Measurements from ENCODE around the gene FILIP1L.

Gene FILIP1L

DNA sequence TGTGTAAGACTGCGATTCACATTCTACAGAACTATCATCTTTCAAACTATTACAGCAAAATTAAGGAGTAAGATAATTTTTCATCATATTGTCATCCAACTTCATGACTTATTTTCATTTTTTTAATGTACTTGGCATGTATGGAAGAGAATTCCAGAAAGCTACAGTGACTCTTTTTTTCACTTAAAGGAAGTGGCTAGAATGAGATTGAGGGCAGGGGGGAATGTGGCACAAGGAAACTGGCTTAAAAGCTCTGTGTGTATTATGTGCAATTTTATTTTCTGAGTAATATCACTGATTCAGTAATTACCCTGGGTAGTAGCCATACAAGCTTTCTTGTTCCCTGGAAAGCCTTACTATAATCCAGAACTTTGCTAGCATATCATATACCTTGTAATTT, 94.6 kb downstream of the FILIP1L start:
- peaks cover 2% of the 10 kb centered on the region for H3K4me1 ChIP-seq (ENCODE audit: control insufficient read depth, insufficient read depth, low read length)
- H3K4me2 ChIP-seq (ENCODE audit: low read length) = no peak overlapping the region

DNA sequence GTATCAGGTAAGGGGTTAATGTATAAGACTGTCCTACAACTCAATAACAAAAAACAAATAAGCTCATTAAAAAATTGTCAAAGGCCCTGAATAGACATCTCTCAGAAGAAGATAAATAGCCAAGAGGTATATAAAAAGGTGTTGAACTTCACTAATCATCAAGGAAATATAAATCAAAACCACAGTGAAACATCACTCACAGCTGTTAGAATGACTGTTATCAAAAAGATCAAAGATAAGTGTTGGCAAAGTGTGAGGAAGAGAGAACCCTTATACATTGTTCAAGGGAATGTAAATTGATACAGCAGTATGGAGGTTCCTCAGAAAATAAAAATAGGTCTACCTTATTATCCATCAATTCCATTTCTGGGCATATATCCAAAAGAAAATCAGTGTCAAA, 95.5 kb downstream of the FILIP1L start:
- Histone ChIP-seq H3K27me3 (ENCODE audit: control insufficient read depth, insufficient read depth, low read length) (no peaks in the 10 kb centered on the region), H3K9ac (ENCODE audit: low read depth, low read length) (no peak overlapping the region), H3K36me3 (ENCODE audit: insufficient read depth, low read length) (no peaks in the 10 kb centered on the region), H3K4me3 (ENCODE audit: low read length) (no peak overlapping the region), H3K4me1 (ENCODE audit: control insufficient read depth, insufficient read depth, low read length) (no peaks in the 10 kb centered on the region), H3K9me3 (replicated peaks; ENCODE audit: low read length) (peaks cover 4% of the 10 kb centered on the region), H3K4me2 (ENCODE audit: low read length) (no peak overlapping the region)

More for the DNA sequence above, 94.6 kb downstream of the FILIP1L start:
- Histone ChIP-seq H3K27me3 (ENCODE audit: control insufficient read depth, insufficient read depth, low read length) (no peaks in the 10 kb centered on the region), H3K9me3 (replicated peaks; ENCODE audit: low read length) (peaks cover 4% of the 10 kb centered on the region), H3K4me3 (ENCODE audit: low read length) (no peak overlapping the region), H3K9ac (ENCODE audit: low read depth, low read length) (no peak overlapping the region), H3K36me3 (ENCODE audit: insufficient read depth, low read length) (no peaks in the 10 kb centered on the region)

DNA sequence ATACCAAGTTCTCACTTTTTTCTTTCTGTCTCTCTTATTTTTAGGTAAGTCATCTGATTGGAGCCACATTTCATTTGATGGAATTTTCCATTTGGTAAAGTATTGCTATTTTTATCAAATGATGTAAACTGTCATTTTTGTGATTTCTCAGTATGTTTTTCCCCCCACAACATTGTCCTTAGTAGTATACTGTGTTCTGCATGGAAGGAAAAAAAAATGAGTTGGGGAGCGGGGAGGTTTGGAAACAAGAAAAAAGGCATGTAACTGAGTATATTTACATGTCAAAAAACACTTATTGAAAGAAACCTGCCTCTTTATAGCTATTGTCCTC, 104.2 kb downstream of the FILIP1L start:
- Histone ChIP-seq H3K4me1 (ENCODE audit: control insufficient read depth, insufficient read depth, low read length) (peaks cover 5% of the 10 kb centered on the region), H3K4me3 (ENCODE audit: low read length) (no peak overlapping the region), H3K9me3 (replicated peaks; ENCODE audit: low read length) (peaks cover 2% of the 10 kb centered on the region), H3K9ac (ENCODE audit: low read depth, low read length) (no peak overlapping the region), H3K4me2 (ENCODE audit: low read length) (no peak overlapping the region), H3K27me3 (ENCODE audit: control insufficient read depth, insufficient read depth, low read length) (no peaks in the 10 kb centered on the region), H3K36me3 (ENCODE audit: insufficient read depth, low read length) (no peaks in the 10 kb centered on the region)

DNA sequence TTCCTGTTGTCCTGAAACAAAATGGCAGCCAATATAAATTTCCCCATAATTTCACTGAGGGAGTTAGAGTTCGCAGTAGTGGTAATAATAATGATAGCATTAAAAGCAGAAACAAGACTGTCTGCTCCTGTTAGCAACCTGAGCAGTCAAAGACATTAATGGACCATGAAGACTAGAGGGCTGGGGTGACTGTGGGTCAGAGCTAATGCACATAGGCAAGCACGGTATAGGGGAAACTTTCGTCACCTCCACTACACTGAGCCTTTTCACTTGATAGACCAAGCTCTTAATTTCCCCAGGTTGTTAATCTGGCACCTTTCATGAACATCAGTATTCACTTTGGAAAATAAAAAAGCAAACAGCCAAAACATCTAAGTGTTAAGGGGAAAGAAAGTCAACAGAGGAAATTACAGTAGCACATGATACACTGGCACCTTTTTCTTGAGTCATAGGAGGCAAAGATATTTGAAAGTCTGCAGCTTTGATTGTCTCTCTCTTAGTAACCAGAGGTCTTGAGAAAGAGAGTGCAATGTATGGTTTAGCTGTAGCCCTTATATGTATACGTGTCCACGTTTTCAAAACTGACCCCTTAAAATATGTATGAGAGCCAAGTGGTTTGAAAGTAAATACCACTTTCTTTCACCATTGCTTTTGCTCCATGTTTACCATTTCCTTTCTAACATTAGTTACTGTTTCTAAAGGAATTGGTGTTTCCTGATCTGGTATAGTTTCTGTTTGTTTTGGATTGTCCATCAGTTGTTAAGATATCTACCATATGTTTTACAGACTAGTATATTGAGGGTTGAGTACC, 104.8 kb downstream of the FILIP1L start:
- H3K9ac ChIP-seq (ENCODE audit: low read depth, low read length) = no peak overlapping the region
- no peak overlapping the region for H3K4me2 ChIP-seq (ENCODE audit: low read length)
- no peak overlapping the region for H3K4me3 ChIP-seq (ENCODE audit: low read length)
- H3K4me1 ChIP-seq (ENCODE audit: control insufficient read depth, insufficient read depth, low read length) = peaks cover 5% of the 10 kb centered on the region
- no peaks in the 10 kb centered on the region for H3K27me3 ChIP-seq (ENCODE audit: control insufficient read depth, insufficient read depth, low read length)
- H3K36me3 ChIP-seq (ENCODE audit: insufficient read depth, low read length) = no peaks in the 10 kb centered on the region
- no peaks in the 10 kb centered on the region for H3K9me3 ChIP-seq (replicated peaks; ENCODE audit: low read length)

DNA sequence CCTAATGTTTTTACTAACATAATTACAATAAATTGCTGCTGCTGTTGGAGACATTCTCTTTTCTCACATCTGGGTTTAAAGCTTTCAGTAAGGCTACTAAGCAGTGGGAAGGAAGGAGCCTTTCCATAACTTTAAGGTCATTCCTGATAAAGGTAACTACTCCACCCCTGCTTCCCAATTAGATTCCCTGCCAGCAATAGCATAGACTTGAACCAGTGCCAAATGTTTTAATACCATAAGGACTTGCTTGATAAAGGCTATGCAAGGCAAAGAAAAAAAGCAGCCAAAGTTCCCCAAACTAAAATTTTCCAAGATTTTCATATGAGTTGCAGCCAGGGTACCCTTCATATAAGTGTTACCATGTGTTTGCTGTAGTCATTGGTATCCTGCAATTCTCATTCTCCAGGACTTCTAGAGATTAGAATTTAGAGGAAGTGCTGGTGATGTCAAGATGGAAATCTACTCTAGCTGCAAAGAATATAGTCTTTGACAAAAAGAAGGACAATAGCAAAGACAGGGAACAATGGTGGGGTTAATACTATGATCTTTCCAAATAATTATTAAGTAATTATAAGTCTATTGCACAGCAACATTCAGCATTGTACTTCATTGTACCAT, 106.1 kb downstream of the FILIP1L start:
- Histone ChIP-seq H3K9ac (ENCODE audit: low read depth, low read length) (no peak overlapping the region), H3K4me2 (ENCODE audit: low read length) (no peak overlapping the region), H3K27me3 (ENCODE audit: control insufficient read depth, insufficient read depth, low read length) (no peaks in the 10 kb centered on the region), H3K36me3 (ENCODE audit: insufficient read depth, low read length) (no peaks in the 10 kb centered on the region), H3K4me3 (ENCODE audit: low read length) (no peak overlapping the region), H3K9me3 (replicated peaks; ENCODE audit: low read length) (no peaks in the 10 kb centered on the region), H3K4me1 (ENCODE audit: control insufficient read depth, insufficient read depth, low read length) (peaks cover 7% of the 10 kb centered on the region)

DNA sequence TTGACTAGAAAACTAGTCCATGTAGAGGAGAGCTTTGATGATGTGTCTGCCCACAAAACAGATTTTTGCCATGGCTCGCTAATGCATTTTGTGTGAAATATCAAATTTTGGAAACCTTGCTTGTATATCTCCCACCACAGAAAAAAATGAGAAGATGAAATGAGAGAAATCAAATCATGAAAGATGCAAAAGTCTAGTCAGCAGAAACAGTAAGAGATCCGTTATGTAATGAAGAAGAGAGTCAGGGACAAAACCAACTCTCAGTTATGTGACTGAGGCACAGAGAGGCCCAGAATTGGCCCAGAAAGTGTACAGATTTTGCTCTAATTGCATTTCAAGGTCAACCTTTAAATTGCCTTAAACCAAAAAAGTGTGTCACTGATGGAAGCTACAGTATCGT, 107.0 kb downstream of the FILIP1L start:
- Histone ChIP-seq H3K9ac (ENCODE audit: low read depth, low read length) (no peak overlapping the region), H3K9me3 (replicated peaks; ENCODE audit: low read length) (no peaks in the 10 kb centered on the region), H3K36me3 (ENCODE audit: insufficient read depth, low read length) (no peaks in the 10 kb centered on the region), H3K4me1 (ENCODE audit: control insufficient read depth, insufficient read depth, low read length) (peaks cover 16% of the 10 kb centered on the region), H3K4me2 (ENCODE audit: low read length) (no peak overlapping the region), H3K4me3 (ENCODE audit: low read length) (no peak overlapping the region), H3K27me3 (ENCODE audit: control insufficient read depth, insufficient read depth, low read length) (no peaks in the 10 kb centered on the region)

DNA sequence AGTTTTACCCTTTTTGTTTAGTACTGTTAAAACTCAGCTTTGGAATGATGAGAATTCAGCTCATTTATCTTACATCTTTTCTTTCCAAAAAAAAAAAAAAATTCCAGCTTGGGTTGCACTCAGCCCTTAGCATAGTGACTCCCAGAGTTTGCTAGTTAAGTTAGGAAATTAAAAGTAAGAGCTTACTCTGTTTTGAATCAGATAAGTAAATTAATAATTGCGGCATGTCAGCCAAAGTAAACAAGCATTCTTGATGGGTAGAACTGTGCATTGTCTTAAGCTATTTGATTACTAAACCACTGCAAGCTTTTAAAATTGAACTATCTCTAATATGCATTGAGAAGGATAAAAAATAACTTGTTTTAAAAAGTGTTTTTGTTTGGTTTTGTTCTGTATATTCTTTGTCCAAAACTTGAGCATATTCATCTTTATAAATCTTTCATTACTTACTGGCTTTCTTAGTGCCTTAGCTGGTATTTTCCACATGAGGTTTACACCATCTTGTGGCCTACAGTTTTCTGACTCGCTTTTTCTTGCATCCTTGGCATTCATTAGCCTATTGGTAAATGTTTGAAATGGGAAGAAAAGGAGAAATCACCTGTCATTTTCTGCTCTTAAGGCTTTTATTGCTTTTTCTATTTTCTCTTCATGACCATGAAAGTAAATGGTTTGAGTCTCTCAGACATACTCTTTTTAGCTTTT, 107.6 kb downstream of the FILIP1L start:
- no peak overlapping the region for H3K4me3 ChIP-seq (ENCODE audit: low read length)
- H3K4me1 ChIP-seq (ENCODE audit: control insufficient read depth, insufficient read depth, low read length) = peaks cover 18% of the 10 kb centered on the region
- no peak overlapping the region for H3K4me2 ChIP-seq (ENCODE audit: low read length)
- H3K36me3 ChIP-seq (ENCODE audit: insufficient read depth, low read length) = no peaks in the 10 kb centered on the region
- no peaks in the 10 kb centered on the region for H3K9me3 ChIP-seq (replicated peaks; ENCODE audit: low read length)
- no peak overlapping the region for H3K9ac ChIP-seq (ENCODE audit: low read depth, low read length)
- H3K27me3 ChIP-seq (ENCODE audit: control insufficient read depth, insufficient read depth, low read length) = no peaks in the 10 kb centered on the region

DNA sequence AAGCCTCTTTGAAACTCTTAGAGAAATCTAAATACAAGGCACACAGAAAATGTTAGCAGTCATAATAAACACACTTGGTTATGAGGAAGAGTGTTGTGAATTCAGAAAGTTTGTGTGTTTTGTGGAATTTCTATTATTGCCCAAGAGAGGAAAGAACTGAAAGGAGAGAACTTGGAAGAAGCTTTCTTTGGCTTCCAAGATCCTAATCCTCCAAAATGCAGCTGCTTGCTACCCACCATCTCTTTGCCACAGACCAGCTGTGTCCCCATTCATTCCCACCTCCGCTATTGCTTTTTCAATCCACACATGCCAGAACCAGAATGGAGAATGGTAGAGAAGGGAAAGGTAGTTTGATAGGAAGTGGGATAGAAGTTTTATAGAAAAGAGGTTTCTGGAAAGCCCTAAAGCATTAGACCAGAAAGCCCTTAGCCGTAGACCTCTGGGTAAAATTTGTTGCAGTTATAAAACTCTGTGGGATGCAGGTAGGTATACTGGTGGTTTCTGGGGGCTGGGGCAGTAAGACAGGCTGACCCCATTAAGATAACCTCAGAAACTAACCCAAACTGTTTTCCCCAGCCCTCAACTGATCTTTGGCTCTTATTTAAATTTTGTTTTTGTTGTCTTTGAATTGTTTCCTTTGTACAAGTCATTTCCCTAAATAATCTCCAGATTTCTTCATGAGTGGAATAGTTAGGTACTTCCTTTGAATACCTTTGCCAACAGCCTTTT, 108.5 kb downstream of the FILIP1L start:
- no peaks in the 10 kb centered on the region for H3K9me3 ChIP-seq (replicated peaks; ENCODE audit: low read length)

DNA sequence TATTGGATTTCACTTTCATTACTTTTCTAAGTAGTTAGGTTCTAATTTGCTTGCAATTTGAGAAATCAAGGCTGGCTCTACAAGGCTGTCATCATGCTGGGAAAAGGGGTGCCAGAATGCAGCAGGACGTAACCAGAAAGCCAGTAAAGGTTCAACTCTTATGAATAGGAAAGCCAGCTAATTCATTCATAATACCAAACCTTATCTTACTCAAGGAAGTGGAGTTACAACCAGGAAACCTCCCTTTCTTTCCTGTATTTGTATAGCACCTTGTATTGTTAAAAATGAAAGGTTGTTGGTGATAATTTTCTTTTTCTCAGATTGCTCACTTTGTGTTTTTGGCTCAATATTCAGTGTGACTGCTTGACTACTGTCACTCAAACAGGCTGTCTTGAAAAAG, 109.4 kb downstream of the FILIP1L start:
- no peaks in the 10 kb centered on the region for H3K9me3 ChIP-seq (replicated peaks; ENCODE audit: low read length)
- peaks cover 18% of the 10 kb centered on the region for H3K4me1 ChIP-seq (ENCODE audit: control insufficient read depth, insufficient read depth, low read length)
- no peak overlapping the region for H3K9ac ChIP-seq (ENCODE audit: low read depth, low read length)
- no peaks in the 10 kb centered on the region for H3K27me3 ChIP-seq (ENCODE audit: control insufficient read depth, insufficient read depth, low read length)
- no peak overlapping the region for H3K4me3 ChIP-seq (ENCODE audit: low read length)
- H3K36me3 ChIP-seq (ENCODE audit: insufficient read depth, low read length) = no peaks in the 10 kb centered on the region
- H3K4me2 ChIP-seq (ENCODE audit: low read length) = no peak overlapping the region

More for the DNA sequence above, 108.5 kb downstream of the FILIP1L start:
- H3K4me2 ChIP-seq (ENCODE audit: low read length) = no peak overlapping the region
- H3K9ac ChIP-seq (ENCODE audit: low read depth, low read length) = no peak overlapping the region
- H3K36me3 ChIP-seq (ENCODE audit: insufficient read depth, low read length) = no peaks in the 10 kb centered on the region
- H3K27me3 ChIP-seq (ENCODE audit: control insufficient read depth, insufficient read depth, low read length) = no peaks in the 10 kb centered on the region
- H3K4me3 ChIP-seq (ENCODE audit: low read length) = no peak overlapping the region
- H3K4me1 ChIP-seq (ENCODE audit: control insufficient read depth, insufficient read depth, low read length) = peaks cover 18% of the 10 kb centered on the region

DNA sequence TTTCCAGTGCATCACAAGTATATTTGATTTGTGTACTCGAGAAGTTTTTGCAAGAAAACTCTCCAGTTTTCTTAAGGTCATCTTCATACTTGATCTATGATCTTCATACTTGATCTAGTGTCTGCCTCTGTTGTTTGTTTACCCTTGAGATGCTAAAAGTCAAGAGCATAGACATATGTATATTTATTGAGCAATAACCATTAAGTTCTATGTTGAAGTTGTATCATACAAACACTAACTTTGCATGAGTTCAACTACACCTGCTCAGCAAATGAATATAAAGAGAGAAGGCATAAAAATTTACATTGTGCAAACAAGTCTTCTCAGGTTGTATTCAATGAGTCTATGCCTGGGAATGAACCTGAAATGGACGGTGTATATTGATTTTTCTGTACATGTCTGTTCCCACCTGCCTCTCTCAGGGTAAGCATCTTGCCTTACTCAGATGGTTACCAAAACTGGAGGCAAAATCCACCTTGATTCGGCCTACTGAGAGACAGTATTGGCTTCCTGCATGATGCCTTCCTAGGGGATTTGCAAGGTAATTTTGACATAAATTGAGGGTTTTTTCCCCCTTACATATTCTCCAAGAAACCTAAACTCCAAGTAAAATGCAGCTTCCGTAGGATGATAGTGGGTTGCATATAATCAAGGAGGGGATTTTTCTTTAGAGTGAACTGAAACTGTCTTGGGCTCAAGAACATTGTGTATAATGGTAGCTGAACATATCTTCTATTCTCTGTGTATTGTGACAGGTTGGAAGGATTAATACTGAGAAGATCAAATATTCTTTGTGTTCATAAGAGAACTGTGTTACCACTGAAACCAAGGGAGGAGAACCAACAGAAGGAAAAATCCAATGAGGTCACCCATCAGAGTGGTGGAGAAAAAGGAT, 110.4 kb downstream of the FILIP1L start:
- Histone ChIP-seq H3K4me2 (ENCODE audit: low read length) (no peak overlapping the region), H3K9me3 (replicated peaks; ENCODE audit: low read length) (no peaks in the 10 kb centered on the region), H3K9ac (ENCODE audit: low read depth, low read length) (no peak overlapping the region), H3K4me1 (ENCODE audit: control insufficient read depth, insufficient read depth, low read length) (peaks cover 18% of the 10 kb centered on the region), H3K36me3 (ENCODE audit: insufficient read depth, low read length) (no peaks in the 10 kb centered on the region), H3K27me3 (ENCODE audit: control insufficient read depth, insufficient read depth, low read length) (no peaks in the 10 kb centered on the region), H3K4me3 (ENCODE audit: low read length) (no peak overlapping the region)
